HepG2 (cell line): ENCODE results near the gene PCGF6. TPM values are rescaled to one million over a fixed set of nuclear protein-coding genes. Genes with fewer than 3 reads are reported as not detected.

ENCODE experiments used
- FOSL2 ChIP-seq: sonication (generic); formaldehyde crosslinking; IDR thresholded peaks from 2 replicates; pipeline ENCODE4 v1.4.0; 2020; ENCODE audit warnings: missing genetic modification reagents
- FOXP1 ChIP-seq, 2 experiments: fragments of 450-650 bp in 1 of 2; IDR thresholded peaks; 2 replicates each; pipeline ENCODE4 v1.6.1; 2017 to 2018; ENCODE audit warnings: antibody characterized with exemption in 1 of 2
- HES4 ChIP-seq: sonication (generic); formaldehyde crosslinking; IDR thresholded peaks from 2 replicates; pipeline ENCODE4 v1.9.0; 2021; ENCODE audit warnings: mild to moderate bottlenecking, missing genetic modification reagents, borderline replicate concordance
- MYNN ChIP-seq: sonication (generic); formaldehyde crosslinking; IDR thresholded peaks from 2 replicates; pipeline ENCODE4 v1.4.0; 2020; ENCODE audit warnings: mild to moderate bottlenecking, low read depth, missing genetic modification reagents
- PHB2 ChIP-seq: fragments of 450-650 bp; IDR thresholded peaks from 2 replicates; pipeline ENCODE4 v1.6.1; 2018; ENCODE audit not compliant: partially characterized antibody
- SRF ChIP-seq: IDR thresholded peaks from 2 replicates; pipeline ENCODE4 v1.6.1; 2011; ENCODE audit warnings: mild to moderate bottlenecking, low read depth, low read length, moderate library complexity
- ZFP1 ChIP-seq: IDR thresholded peaks from 2 replicates; pipeline ENCODE4 v1.6.1; 2016
- ZNF546 ChIP-seq: sonication (generic); formaldehyde crosslinking; conservative IDR thresholded peaks from 2 replicates; pipeline ENCODE4 v1.8.1; 2023; ENCODE audit warnings: mild to moderate bottlenecking, missing genetic modification reagents
- ZNF670 ChIP-seq: sonication (generic); formaldehyde crosslinking; IDR thresholded peaks from 2 replicates; pipeline ENCODE4 v1.8.0; 2022; ENCODE audit warnings: mild to moderate bottlenecking, missing genetic modification reagents, borderline replicate concordance
- ZNF709 ChIP-seq: sonication (generic); formaldehyde crosslinking; IDR thresholded peaks from 2 replicates; pipeline ENCODE4 v1.5.0; 2020; ENCODE audit warnings: mild to moderate bottlenecking, missing genetic modification reagents
- ZNF710 ChIP-seq: sonication (generic); formaldehyde crosslinking; IDR thresholded peaks from 2 replicates; pipeline ENCODE4 v1.5.0; 2020; ENCODE audit warnings: mild to moderate bottlenecking, missing genetic modification reagents, borderline replicate concordance
- ZZZ3 ChIP-seq: sonication (generic); formaldehyde crosslinking; IDR thresholded peaks from 2 replicates; pipeline ENCODE4 v1.4.0; 2020; ENCODE audit warnings: missing genetic modification reagents, mild to moderate bottlenecking, borderline replicate concordance
- polyA plus RNA-seq, 8 experiments: library from polyadenylated mRNA; depleted of rRNA in 3 of 8; stranded (reverse) in 7 of 8; unstranded in 1 of 8; fragments of >200 nt; fragmentation: Illumina TruSeq in 4 of 8; extraction: Trizol in 4 of 8; gene quantifications; 2 replicates each; pipeline versions ENCODE4 v1.2.1 to v1.2.3, GENCODE V29; 2011 to 2016; ENCODE audit warnings: low read depth in 4 of 8, missing spikeins in 1 of 8, mixed read lengths in 1 of 8; ENCODE audit not compliant: insufficient read depth in 1 of 8
- total RNA-seq, 5 experiments: library from RNA; depleted of rRNA; stranded (reverse); fragments of >200 nt; fragmentation: Illumina TruSeq; extraction: Trizol; gene quantifications; 2 replicates each; pipeline ENCODE4 v1.2.3, GENCODE V29; 2016; ENCODE audit warnings: low read depth in 1 of 5
- TF ChIP-seq, protein P1 (sequence below): sonication (generic); formaldehyde crosslinking; IDR thresholded peaks from 2 replicates; pipeline ENCODE4 v1.5.1; 2020; ENCODE audit warnings: mild to moderate bottlenecking, moderate library complexity, missing genetic modification reagents
- TF ChIP-seq, protein P2 (sequence below): sonication (generic); formaldehyde crosslinking; IDR thresholded peaks from 2 replicates; pipeline ENCODE4 v1.5.0; 2020; ENCODE audit warnings: missing genetic modification reagents
- TF ChIP-seq, protein P3 (sequence below): sonication (generic); formaldehyde crosslinking; IDR thresholded peaks from 2 replicates; pipeline ENCODE4 v1.4.0; 2020; ENCODE audit warnings: missing genetic modification reagents

The PCGF6 gene
- total and polyA plus RNA-seq, 2 of the 13 experiments (the other 11 are each of a cell fraction or from before 2014, with no cell fraction given), result 5.2 to 19.4 TPM

GRCh38 chr10:103278862-103279298 is 72.1 kb downstream of the PCGF6 start (continued):
- TF ChIP-seq HES4, result peak; percentile 69; the same call in 1 of the 2 replicates
- 0 out of 2 replicates have a peak, but pooled peaks have one; percentile 50 for TF ChIP-seq ZNF709
- no peak for TF ChIP-seq ZFP1
- TF ChIP-seq SRF, result no peak
- TF ChIP-seq ZNF546 (CRISPR knock-in tag), result no peak
- TF ChIP-seq FOXP1 (IDR thresholded peaks at IDR 0.05), result no peak
- no peak for TF ChIP-seq FOXP1 (CRISPR knock-in tag; IDR thresholded peaks at IDR 0.05)
- TF ChIP-seq, protein P1, sequence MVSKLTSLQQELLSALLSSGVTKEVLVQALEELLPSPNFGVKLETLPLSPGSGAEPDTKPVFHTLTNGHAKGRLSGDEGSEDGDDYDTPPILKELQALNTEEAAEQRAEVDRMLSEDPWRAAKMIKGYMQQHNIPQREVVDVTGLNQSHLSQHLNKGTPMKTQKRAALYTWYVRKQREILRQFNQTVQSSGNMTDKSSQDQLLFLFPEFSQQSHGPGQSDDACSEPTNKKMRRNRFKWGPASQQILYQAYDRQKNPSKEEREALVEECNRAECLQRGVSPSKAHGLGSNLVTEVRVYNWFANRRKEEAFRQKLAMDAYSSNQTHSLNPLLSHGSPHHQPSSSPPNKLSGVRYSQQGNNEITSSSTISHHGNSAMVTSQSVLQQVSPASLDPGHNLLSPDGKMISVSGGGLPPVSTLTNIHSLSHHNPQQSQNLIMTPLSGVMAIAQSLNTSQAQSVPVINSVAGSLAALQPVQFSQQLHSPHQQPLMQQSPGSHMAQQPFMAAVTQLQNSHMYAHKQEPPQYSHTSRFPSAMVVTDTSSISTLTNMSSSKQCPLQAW (CRISPR knock-in tag), result no peak
- no peak for TF ChIP-seq MYNN (CRISPR knock-in tag)
- TF ChIP-seq, protein P2, sequence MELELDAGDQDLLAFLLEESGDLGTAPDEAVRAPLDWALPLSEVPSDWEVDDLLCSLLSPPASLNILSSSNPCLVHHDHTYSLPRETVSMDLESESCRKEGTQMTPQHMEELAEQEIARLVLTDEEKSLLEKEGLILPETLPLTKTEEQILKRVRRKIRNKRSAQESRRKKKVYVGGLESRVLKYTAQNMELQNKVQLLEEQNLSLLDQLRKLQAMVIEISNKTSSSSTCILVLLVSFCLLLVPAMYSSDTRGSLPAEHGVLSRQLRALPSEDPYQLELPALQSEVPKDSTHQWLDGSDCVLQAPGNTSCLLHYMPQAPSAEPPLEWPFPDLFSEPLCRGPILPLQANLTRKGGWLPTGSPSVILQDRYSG (CRISPR knock-in tag), result no peak
- TF ChIP-seq, protein P3, sequence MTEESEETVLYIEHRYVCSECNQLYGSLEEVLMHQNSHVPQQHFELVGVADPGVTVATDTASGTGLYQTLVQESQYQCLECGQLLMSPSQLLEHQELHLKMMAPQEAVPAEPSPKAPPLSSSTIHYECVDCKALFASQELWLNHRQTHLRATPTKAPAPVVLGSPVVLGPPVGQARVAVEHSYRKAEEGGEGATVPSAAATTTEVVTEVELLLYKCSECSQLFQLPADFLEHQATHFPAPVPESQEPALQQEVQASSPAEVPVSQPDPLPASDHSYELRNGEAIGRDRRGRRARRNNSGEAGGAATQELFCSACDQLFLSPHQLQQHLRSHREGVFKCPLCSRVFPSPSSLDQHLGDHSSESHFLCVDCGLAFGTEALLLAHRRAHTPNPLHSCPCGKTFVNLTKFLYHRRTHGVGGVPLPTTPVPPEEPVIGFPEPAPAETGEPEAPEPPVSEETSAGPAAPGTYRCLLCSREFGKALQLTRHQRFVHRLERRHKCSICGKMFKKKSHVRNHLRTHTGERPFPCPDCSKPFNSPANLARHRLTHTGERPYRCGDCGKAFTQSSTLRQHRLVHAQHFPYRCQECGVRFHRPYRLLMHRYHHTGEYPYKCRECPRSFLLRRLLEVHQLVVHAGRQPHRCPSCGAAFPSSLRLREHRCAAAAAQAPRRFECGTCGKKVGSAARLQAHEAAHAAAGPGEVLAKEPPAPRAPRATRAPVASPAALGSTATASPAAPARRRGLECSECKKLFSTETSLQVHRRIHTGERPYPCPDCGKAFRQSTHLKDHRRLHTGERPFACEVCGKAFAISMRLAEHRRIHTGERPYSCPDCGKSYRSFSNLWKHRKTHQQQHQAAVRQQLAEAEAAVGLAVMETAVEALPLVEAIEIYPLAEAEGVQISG (CRISPR knock-in tag), result no peak
- TF ChIP-seq ZNF670, result no peak
- no peak for TF ChIP-seq PHB2
- no peak for TF ChIP-seq ZZZ3 (CRISPR knock-in tag)
- 0 out of 2 replicates have a peak, but pooled peaks have one; percentile 22 for TF ChIP-seq FOSL2 (CRISPR knock-in tag)
- TF ChIP-seq ZNF710 (CRISPR knock-in tag), result no peak
